Vagina (tissue), 2 donors: ENCODE results near the gene NCOA7. TPM values are rescaled to one million over a fixed set of nuclear protein-coding genes. Genes with fewer than 3 reads are reported as not detected.

Experiments used
- DNase-seq, 2 donors: peaks; one replicate each; pipeline ENCODE4 v3.0.0-alpha.2; 2017; ENCODE audit errors: extremely low spot score in 2 of 2
- H3K27ac ChIP-seq: fragments of 200-600 bp; sonication (generic); one replicate; pipeline ENCODE4 v1.5.1; 2019
- H3K27me3 ChIP-seq: fragments of 200-600 bp; sonication (generic); one replicate; pipeline ENCODE4 v1.5.1; 2019
- H3K36me3 ChIP-seq, 2 donors: fragments of 200-600 bp; sonication (generic); one replicate each; pipeline ENCODE4 v1.5.1; 2017 to 2019
- H3K4me1 ChIP-seq: fragments of 200-600 bp; sonication (generic); one replicate; pipeline ENCODE4 v1.5.1; 2019
- H3K4me3 ChIP-seq, 2 donors: fragments of 200-600 bp; sonication (generic); 1 replicate in 1 of 2; 2 replicates in 1 of 2; pipeline ENCODE4 v1.5.1; 2016 to 2019
- H3K9me3 ChIP-seq: fragments of 200-600 bp; sonication (generic); one replicate; pipeline ENCODE4 v1.5.1; 2019
- CTCF ChIP-seq, 3 experiments: fragments of 450-650 bp in 2 of 3; fragments of 200-600 bp in 1 of 3; sonication (generic) in 1 of 3; IDR thresholded peaks; one replicate each; pipeline ENCODE4 v1.5.1; 2017 to 2019; ENCODE audit warnings: antibody characterized with exemption in 3 of 3, mild to moderate bottlenecking in 2 of 3, moderate library complexity in 2 of 3
- POLR2A ChIP-seq, 2 donors: fragments of 450-650 bp; IDR thresholded peaks; one replicate each; pipeline ENCODE4 v1.6.1; 2017; ENCODE audit warnings: antibody characterized with exemption in 2 of 2, mild to moderate bottlenecking in 2 of 2, moderate library complexity in 2 of 2
- POLR2AphosphoS5 ChIP-seq, 2 donors: sonication (generic); formaldehyde crosslinking; IDR thresholded peaks; one replicate each; pipeline ENCODE4 v1.9.0; 2017; ENCODE audit warnings: antibody characterized with exemption in 2 of 2, mild to moderate bottlenecking in 2 of 2, low read depth in 1 of 2; ENCODE audit not compliant: insufficient read depth in 1 of 2
- intact Hi-C: fragments of 100-400 bp; cut with DNase I; formaldehyde crosslinking; loops from one replicate; pipeline ENCODE4 v1.15.1; 2023
- total RNA-seq: library from RNA; depleted of rRNA; stranded (reverse); fragments of >200 nt; gene quantifications from one replicate; pipeline ENCODE4 v1.2.3, GENCODE V29; 2016

Gene NCOA7
- total RNA-seq, 1 donor from 2014 or later, result 48.6 TPM

GRCh38 chr6:125829433-125829832 is 38.7 kb downstream of the NCOA7 start:
- H3K4me1 ChIP-seq, result peaks cover 21% of the 10 kb centered on the region
- DNase-seq, result no peak
- intact Hi-C loops, result no loop called here
- no peaks in the 10 kb centered on the region for H3K36me3 ChIP-seq
- no peak overlapping the region for H3K4me3 ChIP-seq
- H3K27ac ChIP-seq, result no peak overlapping the region
- no peak for TF ChIP-seq POLR2AphosphoS5 (IDR thresholded peaks at IDR 0.05; ENCODE audit: insufficient read depth in 1 of 2, low read depth in 1 of 2)
- H3K9me3 ChIP-seq, result no peaks in the 10 kb centered on the region
- H3K27me3 ChIP-seq, result no peaks in the 10 kb centered on the region

- no peak overlapping the region for H3K27ac ChIP-seq
- H3K4me1 ChIP-seq, result peaks cover 33% of the 10 kb centered on the region
- H3K9me3 ChIP-seq, result no peaks in the 10 kb centered on the region
Measured at GRCh38 chr6:125831659-125832058, 40.9 kb downstream of the NCOA7 start.

GRCh38 chr6:125832391-125833117 is 41.8 kb downstream of the NCOA7 start:
- Histone ChIP-seq H3K4me1 (peaks cover 33% of the 10 kb centered on the region), H3K27ac (no peak overlapping the region), H3K9me3 (no peaks in the 10 kb centered on the region), H3K27me3 (no peaks in the 10 kb centered on the region), H3K4me3 (no peak overlapping the region), H3K36me3 (no peaks in the 10 kb centered on the region)
- intact Hi-C loops, result no loop called here
- TF ChIP-seq POLR2A (IDR thresholded peaks at IDR 0.05), result no peak
- TF ChIP-seq CTCF (IDR thresholded peaks at IDR 0.05), result no peak
- TF ChIP-seq POLR2AphosphoS5 (IDR thresholded peaks at IDR 0.05; ENCODE audit: insufficient read depth in 1 of 2, low read depth in 1 of 2), result no peak
- DNase-seq, result no peak

More at GRCh38 chr6:125831659-125832058, 40.9 kb downstream of the NCOA7 start:
- no peak for TF ChIP-seq POLR2A (IDR thresholded peaks at IDR 0.05)
- no peak for TF ChIP-seq POLR2AphosphoS5 (IDR thresholded peaks at IDR 0.05; ENCODE audit: insufficient read depth in 1 of 2, low read depth in 1 of 2)
- no peak for TF ChIP-seq CTCF (IDR thresholded peaks at IDR 0.05)
- Histone ChIP-seq H3K4me3 (no peak overlapping the region), H3K36me3 (no peaks in the 10 kb centered on the region), H3K27me3 (no peaks in the 10 kb centered on the region)
- intact Hi-C loops, result no loop called here
- DNase-seq, result no peak

- no peak for TF ChIP-seq POLR2AphosphoS5 (IDR thresholded peaks at IDR 0.05; ENCODE audit: insufficient read depth in 1 of 2, low read depth in 1 of 2)
- no peak for TF ChIP-seq POLR2A (IDR thresholded peaks at IDR 0.05)
- TF ChIP-seq CTCF (IDR thresholded peaks at IDR 0.05), result no peak
- intact Hi-C loops, result no loop called here
- Histone ChIP-seq H3K27me3 (no peaks in the 10 kb centered on the region), H3K36me3 (no peaks in the 10 kb centered on the region), H3K4me3 (no peak overlapping the region), H3K27ac (peak overlapping the region; percentile 49), H3K9me3 (no peaks in the 10 kb centered on the region), H3K4me1 (peaks cover 26% of the 10 kb centered on the region)
- no peak for DNase-seq
Measured at GRCh38 chr6:125834348-125834747, 43.6 kb downstream of the NCOA7 start.

- DNase-seq, result no peak
- H3K4me1 ChIP-seq, result peaks cover 26% of the 10 kb centered on the region
- no peak overlapping the region for H3K4me3 ChIP-seq
- H3K36me3 ChIP-seq, result no peaks in the 10 kb centered on the region
- peak overlapping the region; percentile 49 for H3K27ac ChIP-seq
- intact Hi-C loops, result no loop called here
- no peaks in the 10 kb centered on the region for H3K9me3 ChIP-seq
- no peaks in the 10 kb centered on the region for H3K27me3 ChIP-seq
- TF ChIP-seq POLR2AphosphoS5 (IDR thresholded peaks at IDR 0.05; ENCODE audit: insufficient read depth in 1 of 2, low read depth in 1 of 2), result peak in 1 of 2 donors; percentile 15
- no peak for TF ChIP-seq CTCF (IDR thresholded peaks at IDR 0.05)
Measured at GRCh38 chr6:125835221-125835744, 44.5 kb downstream of the NCOA7 start.
